IMR-90 (cell line): ENCODE data around the gene EGFL7. TPM values are rescaled to one million over a fixed set of nuclear protein-coding genes. Genes with fewer than 3 reads are reported as not detected.

Experiments used
- ATAC-seq: fragments of 200-7000 bp; cut with Tn5 transposase; 2 replicates; pipeline ENCODE4 v1.9.1; 2020; ENCODE audit warnings: low read depth, mild to moderate bottlenecking, moderate library complexity
- BruUV-seq: library from RNA; stranded (reverse); fragments of 400-500 nt; replicated peaks from 2 replicates; lab custom pipeline; 2021; lab: Mats Ljungman, UMichigan
- CTCF ChIA-PET: fragments of 300-600 bp; formaldehyde crosslinking; extraction: SDS; loops from one replicate; lab custom pipeline; 2021; ENCODE audit warnings: antibody characterized with exemption; lab: Yijun Ruan, JAX
- POLR2A ChIA-PET: fragments of 300-600 bp; sonication (Branson Sonifier 250); formaldehyde crosslinking; loops from one replicate; lab custom pipeline; 2022; ENCODE audit warnings: antibody characterized with exemption; ENCODE audit not compliant: unreplicated experiment; lab: Charles Lee
- DNase-seq: peaks from one replicate; pipeline ENCODE4 v3.0.0; 2013
- H2AFZ ChIP-seq: replicated peaks from 2 replicates; pipeline ENCODE3; 2013; ENCODE audit warnings: low read length, mild to moderate bottlenecking; ENCODE audit not compliant: poor library complexity
- H2AK5ac ChIP-seq: 2 replicates; pipeline ENCODE4 v1.6.1; 2013; ENCODE audit warnings: low read depth, low read length, inconsistent platforms
- H2AK9ac ChIP-seq: replicated peaks from 2 replicates; pipeline ENCODE3; 2013; ENCODE audit warnings: mild to moderate bottlenecking, low read depth, low read length, moderate library complexity; ENCODE audit not compliant: poor library complexity
- H2BK120ac ChIP-seq: 2 replicates; pipeline ENCODE4 v1.6.1; 2013; ENCODE audit warnings: low read depth, low read length, inconsistent platforms
- H2BK15ac ChIP-seq: 3 replicates; pipeline ENCODE4 v1.6.1; 2013; ENCODE audit warnings: low read depth, low read length, inconsistent platforms
- H2BK20ac ChIP-seq: 2 replicates; pipeline ENCODE4 v1.6.1; 2013; ENCODE audit warnings: low read depth, mild to moderate bottlenecking, inconsistent platforms, low read length, moderate library complexity
- H2BK5ac ChIP-seq: 2 replicates; pipeline ENCODE4 v1.6.1; 2013; ENCODE audit warnings: mild to moderate bottlenecking, low read depth, low read length, inconsistent platforms; ENCODE audit not compliant: poor library complexity, severe bottlenecking
- H3K14ac ChIP-seq: replicated peaks from 2 replicates; pipeline ENCODE4 v1.6.1; 2013; ENCODE audit warnings: low read depth, low read length, inconsistent platforms
- H3K18ac ChIP-seq: 2 replicates; pipeline ENCODE4 v1.6.1; 2013; ENCODE audit warnings: low read depth, low read length, control low read depth
- H3K23ac ChIP-seq: 2 replicates; pipeline ENCODE4 v1.6.1; 2013; ENCODE audit warnings: low read depth, low read length, inconsistent platforms
- H3K27ac ChIP-seq: 2 replicates; pipeline ENCODE4 v1.5.1; 2013; ENCODE audit warnings: mild to moderate bottlenecking, control low read depth, low read length; ENCODE audit not compliant: insufficient read depth
- H3K27me3 ChIP-seq: 2 replicates; pipeline ENCODE4 v1.6.1; 2013; ENCODE audit warnings: low read length; ENCODE audit not compliant: control insufficient read depth, insufficient read depth
- H3K36me3 ChIP-seq: 2 replicates; pipeline ENCODE4 v1.6.1; 2013; ENCODE audit warnings: low read length, mixed read lengths; ENCODE audit not compliant: control insufficient read depth, insufficient read depth
- H3K4ac ChIP-seq: 2 replicates; pipeline ENCODE4 v1.6.1; 2013; ENCODE audit warnings: low read depth, low read length, inconsistent platforms
- H3K4me1 ChIP-seq: 2 replicates; pipeline ENCODE4 v1.6.1; 2013; ENCODE audit warnings: low read length, mixed read lengths; ENCODE audit not compliant: control insufficient read depth, insufficient read depth
- H3K4me2 ChIP-seq: 2 replicates; pipeline ENCODE4 v1.6.1; 2013; ENCODE audit warnings: low read depth, mild to moderate bottlenecking, control low read depth, low read length, moderate library complexity
- H3K4me3 ChIP-seq: 2 replicates; pipeline ENCODE4 v1.5.1; 2013; ENCODE audit warnings: low read depth, mild to moderate bottlenecking, control low read depth, low read length, moderate library complexity; ENCODE audit not compliant: insufficient read depth
- H3K56ac ChIP-seq: 2 replicates; pipeline ENCODE4 v1.6.1; 2013; ENCODE audit warnings: low read length, inconsistent platforms; ENCODE audit not compliant: insufficient read depth; ENCODE audit errors: extremely low read depth
- H3K79me1 ChIP-seq, 2 experiments: 2 replicates each; pipeline ENCODE4 v1.6.1; 2013; ENCODE audit warnings: low read length in 2 of 2, inconsistent platforms in 1 of 2, low read depth in 1 of 2
- H3K9ac ChIP-seq: 2 replicates; pipeline ENCODE4 v1.6.1; 2013; ENCODE audit warnings: low read depth, low read length, control low read depth
- H3K9me1 ChIP-seq: 2 replicates; pipeline ENCODE4 v1.6.1; 2013; ENCODE audit warnings: low read length, inconsistent platforms; ENCODE audit not compliant: insufficient read depth
- H3K9me3 ChIP-seq: 2 replicates; pipeline ENCODE4 v1.6.1; 2013; ENCODE audit warnings: low read length; ENCODE audit not compliant: control insufficient read depth, insufficient read depth
- H4K20me1 ChIP-seq: 2 replicates; pipeline ENCODE4 v1.6.1; 2013; ENCODE audit warnings: low read length, inconsistent platforms; ENCODE audit not compliant: insufficient read depth
- H4K5ac ChIP-seq: 2 replicates; pipeline ENCODE4 v1.6.1; 2013; ENCODE audit warnings: mild to moderate bottlenecking, low read depth, low read length, control low read depth
- H4K8ac ChIP-seq, 2 experiments: 2 replicates each; pipeline ENCODE4 v1.6.1; 2013; ENCODE audit warnings: low read depth in 2 of 2, low read length in 2 of 2, control low read depth in 1 of 2, inconsistent platforms in 1 of 2
- H4K91ac ChIP-seq: 2 replicates; pipeline ENCODE4 v1.6.1; 2013; ENCODE audit warnings: low read depth, low read length, inconsistent platforms; ENCODE audit not compliant: insufficient read depth
- BHLHE40 ChIP-seq: fragments of 150-350 bp; IDR thresholded peaks from 2 replicates; pipeline ENCODE4 v1.6.1; 2016; ENCODE audit warnings: mild to moderate bottlenecking, low read depth, low read length
- CEBPB ChIP-seq: IDR thresholded peaks from 2 replicates; pipeline ENCODE4 v1.6.1; 2012; ENCODE audit warnings: low read depth, low read length, improper control_type of control experiment
- CHD1 ChIP-seq: IDR thresholded peaks from 2 replicates; pipeline ENCODE4 v1.6.1; 2012; ENCODE audit warnings: low read depth, low read length, improper control_type of control experiment
- FOS ChIP-seq: fragments of 150-350 bp; IDR thresholded peaks from 2 replicates; pipeline ENCODE4 v1.6.1; 2016; ENCODE audit warnings: low read depth, low read length
- MAFK ChIP-seq: IDR thresholded peaks from 2 replicates; pipeline ENCODE4 v1.6.1; 2012; ENCODE audit warnings: low read depth, low read length, improper control_type of control experiment
- MAZ ChIP-seq: IDR thresholded peaks from 2 replicates; pipeline ENCODE4 v1.6.1; 2012; ENCODE audit warnings: low read depth, mild to moderate bottlenecking, low read length, improper control_type of control experiment, moderate library complexity, borderline replicate concordance
- MXI1 ChIP-seq: IDR thresholded peaks from 2 replicates; pipeline ENCODE4 v1.6.1; 2012; ENCODE audit warnings: low read depth, mild to moderate bottlenecking, low read length, moderate library complexity, borderline replicate concordance
- NFE2L2 ChIP-seq: fragments of 150-350 bp; IDR thresholded peaks from 2 replicates; pipeline ENCODE4 v1.6.1; 2016; ENCODE audit warnings: low read depth, mild to moderate bottlenecking, low read length
- POLR2A ChIP-seq: IDR thresholded peaks from 2 replicates; pipeline ENCODE4 v1.6.1; 2012; ENCODE audit warnings: mild to moderate bottlenecking, low read depth, low read length
- RAD21 ChIP-seq: IDR thresholded peaks from 2 replicates; pipeline ENCODE4 v1.6.1; 2012; ENCODE audit warnings: low read length, improper control_type of control experiment
- RCOR1 ChIP-seq: IDR thresholded peaks from 2 replicates; pipeline ENCODE4 v1.6.1; 2012; ENCODE audit warnings: mild to moderate bottlenecking, low read length, improper control_type of control experiment; ENCODE audit not compliant: insufficient replicate concordance
- RFX5 ChIP-seq: IDR thresholded peaks from 2 replicates; pipeline ENCODE4 v1.8.0; 2012; ENCODE audit warnings: low read depth, mild to moderate bottlenecking, low read length, moderate library complexity
- SMC3 ChIP-seq: fragments of 150-350 bp; IDR thresholded peaks from 2 replicates; pipeline ENCODE4 v1.6.1; 2016; ENCODE audit warnings: low read depth, mild to moderate bottlenecking, antibody characterized with exemption, low read length, moderate library complexity
- USF2 ChIP-seq: fragments of 150-350 bp; IDR thresholded peaks from 2 replicates; pipeline ENCODE4 v1.6.1; 2017; ENCODE audit warnings: mild to moderate bottlenecking, antibody characterized with exemption, low read length, low read depth
- WGBS, 2 experiments: methylation state at CpG; one replicate each; pipeline versions ENCODE4 v1.1.5 to v1.1.7; 2013; ENCODE audit warnings: missing lambda C conversion rate in 2 of 2; ENCODE audit not compliant: insufficient read length in 1 of 2; ENCODE audit errors: extremely low coverage in 2 of 2; 5-methylcytosine and 5-hydroxymethylcytosine counted together
- dilution Hi-C: fragments of 300-500 bp; cut with HindIII; formaldehyde crosslinking; loops from one replicate; pipeline ENCODE4 v1.14.3; 2018; ENCODE audit warnings: low sequenced_read_pairs; ENCODE audit not compliant: unreplicated experiment
- in situ Hi-C: fragments of 300-500 bp; cut with MboI; formaldehyde crosslinking; loops from 3 replicates; pipeline ENCODE4 v1.14.3; 2019; ENCODE audit warnings: low sequenced_read_pairs, inconsistent platforms, mixed read lengths
- intact Hi-C: fragments of 100-400 bp; cut with micrococcal nuclease; formaldehyde crosslinking; loops from 2 replicates; pipeline ENCODE4 v1.10.0; 2022
- polyA plus RNA-seq, 3 experiments: library from polyadenylated mRNA; depleted of rRNA; stranded (reverse); fragments of >200 nt; gene quantifications; 2 replicates each; pipeline ENCODE4 v1.2.3, GENCODE V29; 2012; ENCODE audit warnings: low replicate concordance in 1 of 3
- total RNA-seq: library from RNA; depleted of rRNA; stranded (reverse); fragments of >200 nt; gene quantifications from 2 replicates; pipeline ENCODE4 v1.2.3, GENCODE V29; 2012
- TF ChIP-seq, protein P1 (sequence below): fragments of 150-350 bp; IDR thresholded peaks from 2 replicates; pipeline ENCODE4 v1.6.1; 2016; ENCODE audit warnings: low read depth, mild to moderate bottlenecking, low read length, moderate library complexity, borderline replicate concordance
- TF ChIP-seq, protein P2 (sequence below): conservative IDR thresholded peaks from 2 replicates; pipeline ENCODE4 v1.5.1; 2012; ENCODE audit warnings: mild to moderate bottlenecking, low read depth, low read length, improper control_type of control experiment

Gene EGFL7
- total and polyA plus RNA-seq, 2 of the 4 experiments (the other 2 are of a cell fraction) = 2.2 to 10.4 TPM

GRCh38 chr9:136689108-136689460 lies 26.4 kb downstream of the EGFL7 start:
- intact Hi-C loops (no loop called here), in situ Hi-C loops (no loop called here), dilution Hi-C loops (no loop called here)
- H2AK5ac ChIP-seq = no peak overlapping the region; the same call in 1 of the 2 replicates
- H4K20me1 ChIP-seq = peaks cover 3% of the 10 kb centered on the region; the same call in 1 of the 2 replicates
- CTCF ChIA-PET = no interaction called here
- POLR2A ChIA-PET = no interaction called here
- H3K4me2 ChIP-seq = no peak overlapping the region
- no peak overlapping the region for H4K8ac ChIP-seq
- H3K18ac ChIP-seq = no peak overlapping the region
- no TSS peak for BruUV-seq
- TF ChIP-seq MAZ (no peak), RAD21 (no peak), CEBPB (no peak), CHD1 (no peak), MAFK (no peak), USF2 (no peak), POLR2A (no peak), MXI1 (no peak), RFX5 (no peak), BHLHE40 (no peak), NFE2L2 (no peak), FOS (no peak), SMC3 (no peak), RCOR1 (no peak)
- TF ChIP-seq, protein P1, sequence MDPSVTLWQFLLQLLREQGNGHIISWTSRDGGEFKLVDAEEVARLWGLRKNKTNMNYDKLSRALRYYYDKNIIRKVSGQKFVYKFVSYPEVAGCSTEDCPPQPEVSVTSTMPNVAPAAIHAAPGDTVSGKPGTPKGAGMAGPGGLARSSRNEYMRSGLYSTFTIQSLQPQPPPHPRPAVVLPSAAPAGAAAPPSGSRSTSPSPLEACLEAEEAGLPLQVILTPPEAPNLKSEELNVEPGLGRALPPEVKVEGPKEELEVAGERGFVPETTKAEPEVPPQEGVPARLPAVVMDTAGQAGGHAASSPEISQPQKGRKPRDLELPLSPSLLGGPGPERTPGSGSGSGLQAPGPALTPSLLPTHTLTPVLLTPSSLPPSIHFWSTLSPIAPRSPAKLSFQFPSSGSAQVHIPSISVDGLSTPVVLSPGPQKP = no peak
- TF ChIP-seq, protein P2, sequence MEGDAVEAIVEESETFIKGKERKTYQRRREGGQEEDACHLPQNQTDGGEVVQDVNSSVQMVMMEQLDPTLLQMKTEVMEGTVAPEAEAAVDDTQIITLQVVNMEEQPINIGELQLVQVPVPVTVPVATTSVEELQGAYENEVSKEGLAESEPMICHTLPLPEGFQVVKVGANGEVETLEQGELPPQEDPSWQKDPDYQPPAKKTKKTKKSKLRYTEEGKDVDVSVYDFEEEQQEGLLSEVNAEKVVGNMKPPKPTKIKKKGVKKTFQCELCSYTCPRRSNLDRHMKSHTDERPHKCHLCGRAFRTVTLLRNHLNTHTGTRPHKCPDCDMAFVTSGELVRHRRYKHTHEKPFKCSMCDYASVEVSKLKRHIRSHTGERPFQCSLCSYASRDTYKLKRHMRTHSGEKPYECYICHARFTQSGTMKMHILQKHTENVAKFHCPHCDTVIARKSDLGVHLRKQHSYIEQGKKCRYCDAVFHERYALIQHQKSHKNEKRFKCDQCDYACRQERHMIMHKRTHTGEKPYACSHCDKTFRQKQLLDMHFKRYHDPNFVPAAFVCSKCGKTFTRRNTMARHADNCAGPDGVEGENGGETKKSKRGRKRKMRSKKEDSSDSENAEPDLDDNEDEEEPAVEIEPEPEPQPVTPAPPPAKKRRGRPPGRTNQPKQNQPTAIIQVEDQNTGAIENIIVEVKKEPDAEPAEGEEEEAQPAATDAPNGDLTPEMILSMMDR = no peak
- H3K4ac ChIP-seq = no peak overlapping the region
- H3K27ac ChIP-seq = no peak overlapping the region
- H4K91ac ChIP-seq = no peak overlapping the region
- H3K9me3 ChIP-seq = no peaks in the 10 kb centered on the region
- no peak overlapping the region for H3K14ac ChIP-seq
- no peaks in the 10 kb centered on the region for H3K36me3 ChIP-seq
- H3K9ac ChIP-seq = no peak overlapping the region
- no peak overlapping the region for H2BK15ac ChIP-seq
- H4K5ac ChIP-seq = no peak overlapping the region
- H3K4me1 ChIP-seq = peaks cover 4% of the 10 kb centered on the region
- DNase-seq = no peak
- no peak overlapping the region for H2BK5ac ChIP-seq
- no peak overlapping the region for H3K4me3 ChIP-seq
- no peak overlapping the region for H2BK20ac ChIP-seq
- no CpG with 5 or more reads among the region's 7 CpGs for WGBS, 2 experiments
- H3K56ac ChIP-seq = no peak overlapping the region
- no peak overlapping the region for H3K23ac ChIP-seq
- no peak overlapping the region for H2AK9ac ChIP-seq
- H3K79me1 ChIP-seq = peaks cover 16 to 21% of the 10 kb centered on the region in 2 experiments; a peak in 3 of 4 replicates
- no peak for ATAC-seq
- H3K9me1 ChIP-seq = no peaks in the 10 kb centered on the region
- no peak overlapping the region for H2AFZ ChIP-seq
- H2BK120ac ChIP-seq = no peak overlapping the region
- no peaks in the 10 kb centered on the region; the same call in 1 of the 2 replicates for H3K27me3 ChIP-seq
